HG03520 (cell line): ENCODE results near the gene NPR2.

ENCODE experiments used
- ATAC-seq: cut with Tn5 transposase; IDR thresholded peaks from one replicate; pipeline ENCODE4 v1.9.1; 2021; ENCODE audit warnings: mild to moderate bottlenecking, moderate library complexity; ENCODE audit not compliant: unreplicated experiment

The NPR2 gene

GRCh38 chr9:35791297-35791921 is at the start of gene NPR2:
Gene NPR2 (plus strand): TSS chr9:35791591. CDS start chr9:35792409, 818 bp downstream.
- ATAC-seq = no peak

- ATAC-seq = no peak
Observed at GRCh38 chr9:35741740-35742139, 49.7 kb upstream of the NPR2 start.

GRCh38 chr9:35743452-35743851 is 47.9 kb upstream of the NPR2 start:
- ATAC-seq = no peak

GRCh38 chr9:35743880-35744518 is 47.4 kb upstream of the NPR2 start:
- ATAC-seq = no peak

GRCh38 chr9:35745569-35745968 is 45.8 kb upstream of the NPR2 start:
- no peak for ATAC-seq

GRCh38 chr9:35746583-35746982 is 44.8 kb upstream of the NPR2 start:
- no peak for ATAC-seq

DNA sequence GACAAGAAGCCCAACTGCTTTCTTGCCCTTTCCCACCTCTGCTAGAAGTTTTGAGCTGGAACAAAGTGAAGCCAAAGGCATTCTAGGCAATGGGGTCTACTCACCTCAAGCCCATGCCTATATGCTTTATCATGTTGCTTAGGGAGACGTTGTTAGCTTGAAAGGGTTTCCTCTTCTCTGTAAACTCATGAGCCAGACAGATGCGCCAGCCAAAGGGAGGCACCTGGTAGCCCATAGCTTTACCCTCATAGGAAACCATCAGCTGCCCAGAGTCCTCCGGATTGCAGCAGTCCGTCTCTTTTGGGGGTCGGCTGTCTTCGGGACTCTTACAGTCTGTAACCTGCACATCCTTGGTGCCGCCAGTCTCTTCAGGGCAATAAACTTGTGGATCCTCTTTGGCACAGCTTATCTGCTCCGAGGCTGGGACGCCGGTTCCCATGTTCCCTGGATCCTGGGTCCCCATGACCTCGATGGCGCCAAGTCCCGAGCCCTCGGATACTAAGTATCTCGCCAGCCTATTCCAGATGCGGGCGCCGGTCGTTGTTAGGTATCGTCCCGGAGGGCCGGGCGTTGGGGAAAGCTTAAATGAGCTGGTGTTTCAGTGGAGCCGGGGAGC is 43.0 kb upstream of the NPR2 start:
- no peak for ATAC-seq

DNA sequence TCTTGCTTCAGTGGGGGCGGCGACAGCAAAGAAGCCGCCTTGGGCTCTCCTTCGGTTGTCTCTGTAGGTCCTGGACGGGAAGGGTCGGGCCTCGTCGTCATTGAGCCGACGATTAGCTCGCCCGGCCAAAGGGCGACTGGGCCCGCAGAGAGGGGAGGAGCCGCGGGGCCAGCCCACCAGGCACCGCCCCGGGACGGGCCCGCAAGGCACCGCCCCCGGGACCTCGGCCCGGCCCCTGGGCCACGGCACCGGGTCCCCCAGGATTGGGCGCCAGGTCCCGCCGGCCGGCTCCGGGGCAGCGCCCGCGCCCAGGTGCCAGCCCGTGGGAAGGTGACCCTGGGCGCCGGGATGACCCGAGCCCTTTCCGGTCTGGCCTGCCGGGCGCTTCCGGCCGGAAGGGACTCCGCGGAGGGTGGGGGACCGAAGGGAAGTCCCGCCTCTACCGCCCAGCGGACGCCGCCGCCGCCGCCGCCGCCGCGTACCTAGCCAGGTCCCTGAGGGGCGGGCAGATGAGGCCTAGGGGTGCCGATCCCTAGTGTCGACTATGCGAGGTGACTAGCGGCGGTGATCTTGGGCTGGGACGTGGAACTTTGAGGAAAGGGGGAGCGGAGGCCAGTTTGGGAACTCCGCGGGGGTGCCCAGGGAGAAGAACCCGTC is 42.4 kb upstream of the NPR2 start, which contains the start of the genes GBA2 and RGP1:
Gene GBA2, minus strand, starts transcription at position 371 of the 657 bp plus-strand sequence. CDS start 524 bp downstream, outside the sequence.
Gene RGP1, plus strand, starts transcription at position 430 of the 657 bp plus-strand sequence. CDS start 469 bp downstream, outside the sequence.
- peak; percentile 64 for ATAC-seq

DNA sequence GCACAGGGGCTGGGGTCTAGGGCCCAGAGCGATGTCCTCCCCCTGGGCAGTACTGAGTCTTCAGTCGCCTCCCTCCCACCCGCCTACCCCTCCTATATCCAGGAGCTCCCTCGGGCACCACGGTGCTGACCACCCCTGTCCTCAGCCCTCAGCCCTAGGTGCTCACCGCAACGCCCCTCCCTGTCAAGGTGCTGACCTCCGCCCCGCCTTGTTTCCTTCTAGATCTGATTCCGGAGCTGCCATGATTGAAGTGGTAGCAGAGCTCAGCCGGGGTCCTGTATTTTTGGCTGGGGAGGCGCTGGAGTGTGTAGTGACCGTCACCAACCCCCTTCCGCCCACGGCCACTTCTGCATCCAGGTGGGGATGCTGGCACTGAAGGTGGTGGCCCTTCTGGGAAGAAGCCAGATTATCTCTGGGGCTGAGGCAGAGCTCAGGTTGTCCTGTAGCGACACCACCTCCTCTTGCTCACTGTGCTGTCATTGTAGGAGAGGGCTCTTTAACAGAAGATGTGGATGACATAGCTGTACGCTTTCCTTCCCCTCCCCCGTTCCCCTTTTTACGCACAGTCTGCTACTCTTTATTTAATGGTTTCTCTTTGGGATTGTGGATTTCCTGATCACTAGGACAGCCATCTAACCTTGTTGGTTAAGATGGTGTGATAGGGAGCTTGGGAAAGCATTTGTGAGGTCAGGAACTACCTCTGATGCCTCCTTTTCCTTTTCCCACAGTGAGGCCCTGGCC is 41.7 kb upstream of the NPR2 start:
- no peak for ATAC-seq

DNA sequence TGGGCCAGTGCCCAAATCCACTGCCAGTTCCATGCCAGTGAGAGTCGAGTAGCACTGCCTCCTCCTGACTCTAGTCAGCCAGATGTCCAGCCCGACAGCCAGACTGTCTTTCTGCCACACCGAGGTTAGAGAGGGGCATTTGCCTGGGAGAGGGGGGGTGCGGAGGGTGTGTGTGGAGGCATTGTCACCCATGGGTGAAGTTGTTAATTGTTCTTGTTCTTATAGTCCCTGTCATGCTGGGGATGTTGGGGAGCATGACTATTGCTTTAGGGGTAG is 41.2 kb upstream of the NPR2 start:
- no peak for ATAC-seq

DNA sequence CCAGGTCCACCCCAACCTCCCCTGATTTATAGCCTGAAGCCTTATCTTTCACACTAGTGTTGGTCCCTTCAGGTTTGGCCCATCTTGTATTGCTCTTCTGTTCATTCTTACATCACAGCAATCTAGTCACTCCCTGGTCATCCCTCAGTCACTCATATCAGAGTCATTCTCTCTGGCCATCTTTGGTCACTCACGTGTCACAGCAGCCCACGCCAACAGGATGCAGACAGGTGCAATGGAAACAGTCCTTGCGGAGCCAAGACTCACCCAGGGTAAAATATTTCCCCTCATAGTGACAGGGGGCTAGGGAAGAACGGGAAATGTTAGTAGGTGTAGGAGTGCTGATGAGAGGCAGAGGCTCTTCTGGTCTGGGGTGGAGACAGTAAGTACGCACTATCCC is 37.9 kb upstream of the NPR2 start:
- ATAC-seq = no peak

DNA sequence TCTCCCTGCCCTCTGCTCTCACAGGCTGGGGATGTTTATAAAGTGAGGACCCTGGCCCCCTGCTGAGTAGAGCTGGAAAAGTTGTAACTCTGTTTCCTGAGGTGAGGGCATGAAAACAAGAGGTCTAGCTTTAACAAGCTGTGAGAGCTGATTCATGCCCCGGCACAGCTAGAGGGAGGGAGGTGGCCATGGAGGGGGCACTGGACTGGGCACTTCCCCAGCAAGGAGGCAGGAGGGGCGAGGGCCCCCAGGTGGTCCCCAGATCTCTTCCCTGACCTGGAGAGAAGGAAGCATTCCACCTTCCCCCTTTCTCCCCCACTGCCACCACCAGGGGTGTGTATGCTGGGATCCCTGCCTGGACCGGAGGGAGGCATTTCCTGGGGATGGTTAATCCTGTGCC is 37.1 kb upstream of the NPR2 start, which contains the start of gene MSMP:
Gene MSMP, minus strand, starts transcription at position 13 of the 400 bp plus-strand sequence. CDS start 147 bp downstream, outside the sequence.
- ATAC-seq = no peak

DNA sequence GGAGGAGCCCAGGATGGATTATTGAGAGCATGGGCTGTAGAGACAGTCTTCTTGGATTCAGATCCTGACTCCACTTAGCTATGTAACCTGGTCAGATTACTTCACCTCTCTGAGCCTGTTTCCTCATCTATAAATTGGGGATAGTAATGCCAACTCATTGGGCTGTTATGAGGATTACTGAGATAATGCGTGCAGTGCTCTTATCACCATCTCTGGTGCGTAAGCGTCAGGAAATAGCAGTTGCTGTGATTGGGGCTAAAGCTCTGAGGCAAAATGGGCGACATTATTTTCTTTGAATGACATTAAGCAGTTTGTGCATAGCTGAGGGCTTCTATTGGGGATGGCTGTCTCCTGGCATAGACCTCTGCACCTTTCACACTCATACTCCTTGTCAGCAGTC is 36.3 kb upstream of the NPR2 start:
- ATAC-seq = no peak

GRCh38 chr9:35756275-35757225 is 34.8 kb upstream of the NPR2 start:
- no peak for ATAC-seq

- no peak for ATAC-seq
Observed at GRCh38 chr9:35757226-35757891, 34.0 kb upstream of the NPR2 start.

DNA sequence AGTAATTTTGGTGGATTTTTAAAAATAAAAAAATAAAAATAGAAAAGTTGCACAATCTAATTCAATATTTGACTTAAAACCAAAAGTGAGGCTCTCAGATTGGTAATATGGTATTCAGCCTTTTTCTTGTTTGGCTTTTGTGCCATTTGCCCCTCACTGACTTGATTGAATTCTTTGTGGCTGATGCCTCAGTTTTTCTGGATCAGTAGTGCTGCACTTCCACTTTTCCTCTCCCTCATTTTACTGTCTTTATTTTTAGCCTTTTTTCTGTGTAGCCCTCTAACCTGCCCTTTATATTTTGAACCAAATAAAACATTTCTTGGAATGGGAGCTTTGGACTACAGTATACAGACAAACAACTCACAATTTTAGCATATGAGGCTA is 33.5 kb upstream of the NPR2 start:
- ATAC-seq = no peak

- ATAC-seq = no peak
Observed at GRCh38 chr9:35758475-35759050, 32.8 kb upstream of the NPR2 start.

- ATAC-seq = no peak
Observed at GRCh38 chr9:35759795-35760194, 31.6 kb upstream of the NPR2 start.

GRCh38 chr9:35760651-35761050 is 30.7 kb upstream of the NPR2 start:
- ATAC-seq = no peak
